Esophagus (tissue), 2 donors: ENCODE results near the gene F7. TPM values are rescaled to one million over a fixed set of nuclear protein-coding genes. Genes with fewer than 3 reads are reported as not detected.

Experiments used
- H3K27ac ChIP-seq, 2 donors: one replicate each; pipeline ENCODE4 v1.5.1; 2013; ENCODE audit warnings: low read depth in 2 of 2, mild to moderate bottlenecking in 2 of 2, inconsistent platforms in 1 of 2, low read length in 1 of 2, moderate library complexity in 1 of 2
- H3K27me3 ChIP-seq, 2 donors: one replicate each; pipeline ENCODE4 v1.6.1; 2013; ENCODE audit warnings: low read length in 2 of 2, control low read depth in 1 of 2, mild to moderate bottlenecking in 1 of 2; ENCODE audit not compliant: insufficient read depth in 2 of 2, control insufficient read depth in 1 of 2
- H3K36me3 ChIP-seq, 2 donors: one replicate each; pipeline ENCODE4 v1.6.1; 2013; ENCODE audit warnings: low read length in 1 of 2; ENCODE audit not compliant: control insufficient read depth in 2 of 2, insufficient read depth in 2 of 2
- H3K4me1 ChIP-seq, 2 donors: one replicate each; pipeline ENCODE4 v1.6.1; 2013; ENCODE audit warnings: low read length in 1 of 2; ENCODE audit not compliant: control insufficient read depth in 2 of 2, insufficient read depth in 2 of 2
- H3K4me3 ChIP-seq, 2 donors: one replicate each; pipeline ENCODE4 v1.5.1; 2013; ENCODE audit warnings: low read length in 2 of 2, mild to moderate bottlenecking in 2 of 2, low read depth in 1 of 2, moderate library complexity in 1 of 2
- H3K9me3 ChIP-seq, 2 donors: one replicate each; pipeline ENCODE4 v1.6.1; 2013; ENCODE audit warnings: mild to moderate bottlenecking in 2 of 2, low read depth in 1 of 2, low read length in 1 of 2, moderate library complexity in 1 of 2; ENCODE audit not compliant: control insufficient read depth in 2 of 2, insufficient read depth in 1 of 2
- WGBS, 2 donors: extraction: QIAGEN DNeasy Blood & Tissue Kit; methylation state at CpG; one replicate each; pipeline ENCODE4 v1.1.7; 2013; 5-methylcytosine and 5-hydroxymethylcytosine counted together
- polyA plus RNA-seq, 2 donors: library from polyadenylated mRNA; stranded (reverse); fragments of 200-250 nt; gene quantifications; one replicate each; pipeline ENCODE4 v1.2.3, GENCODE V29; 2013
- donor health status: healthy with polysubstance abuse.
- donor health status: Bipolar disorder and iron deficiency.

F7 gene
- polyA plus RNA-seq, 2 donors: 0.01 TPM; not detected in 1

DNA sequence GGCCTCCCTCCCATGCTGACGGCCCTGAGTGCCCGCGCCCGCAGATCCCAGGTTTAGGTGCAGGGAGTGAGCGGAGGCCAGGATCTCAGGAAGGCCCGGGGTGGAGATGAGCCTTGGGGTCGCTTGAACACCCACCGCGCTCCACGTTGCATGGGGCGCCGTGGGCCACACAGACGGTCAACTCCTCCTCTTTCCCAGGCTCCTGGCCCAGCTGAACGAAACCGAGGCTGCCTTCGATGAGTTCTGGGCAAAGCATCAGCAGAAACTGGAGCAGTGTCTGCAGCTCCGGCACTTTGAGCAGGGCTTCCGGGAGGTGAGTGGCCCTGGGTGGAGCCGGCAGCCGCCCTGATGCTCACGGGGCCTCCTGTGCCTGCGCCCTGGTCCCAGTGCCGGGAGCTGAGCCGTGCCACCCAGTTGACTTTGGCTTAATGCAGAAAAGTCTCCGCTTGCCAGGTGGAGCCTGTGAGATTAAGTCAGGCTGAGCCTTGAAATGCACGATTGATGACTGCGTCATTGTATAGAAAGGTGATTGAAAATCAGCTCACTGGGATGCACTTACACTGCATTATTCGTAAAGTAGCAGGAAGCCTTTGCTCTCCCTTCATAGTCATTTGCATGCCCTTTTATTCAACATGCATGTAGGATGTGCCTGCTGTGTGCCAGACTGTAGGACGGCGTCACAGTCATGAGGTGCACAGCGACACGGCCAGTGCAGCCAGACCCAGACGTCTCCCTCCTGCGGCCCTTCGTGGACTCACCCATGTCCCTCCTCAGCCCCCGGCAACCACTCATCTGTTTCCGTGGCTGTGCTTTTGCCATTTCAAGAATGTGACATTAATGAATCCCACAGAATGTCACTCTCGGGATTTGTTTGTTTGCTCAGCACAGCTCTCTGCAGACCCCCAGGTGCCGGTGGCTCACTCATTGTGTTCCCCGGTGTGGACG, 35.5 kb upstream of the F7 start:
- Histone ChIP-seq H3K36me3 (peaks cover 0 to 24% of the 10 kb centered on the region in 2 donors), H3K27ac (no peak overlapping the region), H3K9me3 (no peaks in the 10 kb centered on the region), H3K27me3 (no peaks in the 10 kb centered on the region), H3K4me3 (no peak overlapping the region), H3K4me1 (no peaks in the 10 kb centered on the region)
- WGBS, 2 donors: 87 to 90% methylated on average over 41 of the region's 41 CpGs

- peaks cover 0 to 24% of the 10 kb centered on the region in 2 donors for H3K36me3 ChIP-seq
- no peak overlapping the region for H3K4me3 ChIP-seq
- H3K27me3 ChIP-seq: no peaks in the 10 kb centered on the region
- H3K27ac ChIP-seq: no peak overlapping the region
- whole genome bisulfite sequencing, 2 donors: 81 to 83% methylated on average over 8 of the region's 8 CpGs
- no peaks in the 10 kb centered on the region for H3K9me3 ChIP-seq
- H3K4me1 ChIP-seq: no peaks in the 10 kb centered on the region
These were observed 34.7 kb upstream of the F7 start for GRCh38 chr13:113070855-113071254.

- 85 to 88% methylated on average over 3 of the region's 3 CpGs for WGBS, 2 donors
- H3K27ac ChIP-seq: no peak overlapping the region
- no peaks in the 10 kb centered on the region for H3K27me3 ChIP-seq
- no peak overlapping the region for H3K4me3 ChIP-seq
- peaks cover 0 to 31% of the 10 kb centered on the region in 2 donors for H3K36me3 ChIP-seq
- H3K4me1 ChIP-seq: no peaks in the 10 kb centered on the region
- no peaks in the 10 kb centered on the region for H3K9me3 ChIP-seq
These were observed 33.2 kb upstream of the F7 start for GRCh38 chr13:113072376-113072775.

DNA sequence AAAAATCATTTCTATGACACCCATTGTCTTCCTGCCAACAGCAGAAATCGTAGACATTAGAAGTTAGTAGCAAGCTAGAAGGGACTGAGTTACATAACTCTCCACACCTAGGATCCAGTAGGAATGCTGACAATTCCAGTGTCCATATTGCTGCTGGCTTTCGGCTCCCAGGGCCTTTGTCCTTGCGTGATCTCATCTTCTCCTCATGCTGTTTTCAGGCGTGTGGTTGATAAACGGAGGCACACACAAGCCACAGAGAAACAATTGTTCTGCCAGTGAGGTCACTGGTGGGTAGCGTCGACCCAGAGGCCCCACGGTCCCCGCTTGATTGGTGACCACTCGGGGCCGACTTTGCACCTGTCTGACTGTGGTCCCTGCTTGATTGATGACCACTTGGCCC, 31.6 kb upstream of the F7 start:
- no peaks in the 10 kb centered on the region for H3K4me1 ChIP-seq
- no peak overlapping the region for H3K4me3 ChIP-seq
- no peak overlapping the region for H3K27ac ChIP-seq
- no peaks in the 10 kb centered on the region for H3K27me3 ChIP-seq
- peaks cover 0 to 38% of the 10 kb centered on the region in 2 donors for H3K36me3 ChIP-seq
- 85% methylated on average over 11 of the region's 11 CpGs for WGBS, 2 donors
- H3K9me3 ChIP-seq: no peaks in the 10 kb centered on the region

GRCh38 chr13:113074401-113074800, 31.2 kb upstream of the F7 start:
- no peak overlapping the region for H3K4me3 ChIP-seq
- H3K36me3 ChIP-seq: peaks cover 0 to 38% of the 10 kb centered on the region in 2 donors
- no peaks in the 10 kb centered on the region for H3K9me3 ChIP-seq
- WGBS, 2 donors: 94 to 95% methylated on average over 17 to 18 of the region's 18 CpGs
- H3K4me1 ChIP-seq: no peaks in the 10 kb centered on the region
- H3K27me3 ChIP-seq: no peaks in the 10 kb centered on the region
- H3K27ac ChIP-seq: no peak overlapping the region

DNA sequence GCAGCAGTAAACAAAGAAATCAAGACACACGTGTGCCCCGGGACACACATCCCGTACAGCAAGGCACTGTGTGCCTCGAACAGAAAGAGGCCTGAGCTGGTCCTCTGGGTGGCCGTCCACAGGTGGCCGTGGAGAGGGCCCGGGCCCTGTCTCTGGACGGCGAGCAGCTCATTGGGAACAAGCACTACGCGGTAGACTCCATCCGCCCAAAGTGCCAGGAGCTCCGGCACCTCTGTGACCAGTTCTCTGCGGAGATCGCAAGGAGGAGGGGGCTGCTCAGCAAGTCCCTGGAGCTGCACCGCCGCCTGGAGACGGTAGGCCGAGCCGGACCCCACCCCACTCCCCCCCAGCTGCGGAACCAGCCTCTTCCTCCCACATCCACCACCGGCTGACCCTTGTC, 30.7 kb upstream of the F7 start:
- Histone ChIP-seq H3K4me3 (no peak overlapping the region), H3K27me3 (no peaks in the 10 kb centered on the region), H3K9me3 (no peaks in the 10 kb centered on the region), H3K4me1 (no peaks in the 10 kb centered on the region), H3K27ac (no peak overlapping the region), H3K36me3 (peaks cover 0 to 38% of the 10 kb centered on the region in 2 donors)
- WGBS, 2 donors: 96% methylated on average over 21 to 22 of the region's 22 CpGs

DNA sequence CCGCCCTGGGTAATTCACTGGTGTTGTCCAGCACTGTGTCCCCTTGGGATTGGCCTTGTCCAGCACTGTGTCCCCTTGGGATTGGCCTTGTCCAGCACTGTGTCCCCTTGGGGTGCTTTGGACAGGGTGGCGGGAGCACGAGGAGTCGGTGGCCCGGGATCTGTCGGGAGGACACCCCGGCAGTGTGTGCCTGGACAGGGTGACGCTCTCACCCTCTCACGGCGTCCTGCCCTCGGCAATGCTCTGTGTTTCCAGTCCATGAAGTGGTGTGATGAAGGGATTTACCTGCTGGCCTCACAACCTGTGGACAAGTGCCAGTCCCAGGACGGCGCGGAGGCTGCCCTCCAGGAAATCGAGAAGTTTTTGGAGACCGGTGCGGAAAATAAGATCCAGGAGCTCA, 29.9 kb upstream of the F7 start:
- Histone ChIP-seq H3K4me3 (no peak overlapping the region), H3K27ac (no peak overlapping the region), H3K27me3 (no peaks in the 10 kb centered on the region), H3K9me3 (no peaks in the 10 kb centered on the region), H3K36me3 (peaks cover 0 to 34% of the 10 kb centered on the region in 2 donors), H3K4me1 (no peaks in the 10 kb centered on the region)
- WGBS, 2 donors: 97% methylated on average over 17 of the region's 17 CpGs

DNA sequence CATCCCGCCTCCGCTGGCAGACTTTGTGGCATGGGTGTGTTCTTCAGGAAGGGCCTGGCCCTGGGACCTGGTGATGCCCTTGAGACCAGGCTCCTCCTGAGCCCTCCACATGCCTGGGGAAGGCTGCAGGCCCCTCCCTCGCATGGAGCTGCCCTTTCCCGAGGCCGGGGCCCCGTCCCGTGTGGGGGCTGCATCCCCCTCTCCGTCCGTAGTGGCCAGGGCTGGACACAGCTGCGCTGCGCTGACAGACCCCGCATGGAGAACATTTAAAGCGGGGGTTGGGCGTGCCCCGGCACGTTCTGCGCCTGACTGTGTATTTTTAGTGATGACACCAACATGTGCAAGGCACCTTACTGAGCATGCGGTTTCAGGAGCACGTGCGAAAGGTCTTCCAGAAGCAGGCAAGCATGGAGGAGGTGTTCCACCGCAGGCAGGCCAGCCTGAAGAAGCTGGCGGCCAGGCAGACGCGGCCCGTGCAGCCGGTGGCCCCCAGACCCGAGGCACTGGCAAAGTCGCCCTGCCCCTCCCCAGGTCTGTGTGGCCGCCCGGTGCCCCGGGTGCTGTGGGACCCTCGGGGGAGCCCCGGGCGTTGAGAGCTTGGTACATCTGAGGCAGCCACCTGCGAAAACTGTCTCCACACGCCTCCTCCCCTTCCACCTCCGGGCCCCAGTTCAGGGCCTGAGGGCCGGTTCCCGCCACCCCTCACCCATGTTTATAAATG, 28.8 kb upstream of the F7 start:
- Histone ChIP-seq H3K9me3 (no peaks in the 10 kb centered on the region), H3K36me3 (peaks cover 0 to 34% of the 10 kb centered on the region in 2 donors), H3K27me3 (no peaks in the 10 kb centered on the region), H3K27ac (no peak overlapping the region), H3K4me1 (no peaks in the 10 kb centered on the region), H3K4me3 (no peak overlapping the region)
- WGBS, 2 donors: 94 to 95% methylated on average over 39 of the region's 39 CpGs

GRCh38 chr13:113077566-113077952, 28.0 kb upstream of the F7 start:
- no peak overlapping the region for H3K4me3 ChIP-seq
- WGBS, 2 donors: 87 to 91% methylated on average over 20 of the region's 20 CpGs
- H3K36me3 ChIP-seq: peaks cover 0 to 36% of the 10 kb centered on the region in 2 donors

More at GRCh38 chr13:113077566-113077952, 28.0 kb upstream of the F7 start:
- Histone ChIP-seq H3K27ac (no peak overlapping the region), H3K27me3 (no peaks in the 10 kb centered on the region), H3K9me3 (no peaks in the 10 kb centered on the region), H3K4me1 (no peaks in the 10 kb centered on the region)
